ENCODE data around the gene TUBA3E. TPM values are rescaled to one million over a fixed set of nuclear protein-coding genes. Genes with fewer than 3 reads are reported as not detected.
"Not testable (repeated sequence)": the region's sequence is repeated elsewhere in the genome, so short reads cannot be mapped to it uniquely, and the experiment has no call there.

The TUBA3E gene
- total RNA-seq, 4 donors from 2014 or later = not detected

DNA sequence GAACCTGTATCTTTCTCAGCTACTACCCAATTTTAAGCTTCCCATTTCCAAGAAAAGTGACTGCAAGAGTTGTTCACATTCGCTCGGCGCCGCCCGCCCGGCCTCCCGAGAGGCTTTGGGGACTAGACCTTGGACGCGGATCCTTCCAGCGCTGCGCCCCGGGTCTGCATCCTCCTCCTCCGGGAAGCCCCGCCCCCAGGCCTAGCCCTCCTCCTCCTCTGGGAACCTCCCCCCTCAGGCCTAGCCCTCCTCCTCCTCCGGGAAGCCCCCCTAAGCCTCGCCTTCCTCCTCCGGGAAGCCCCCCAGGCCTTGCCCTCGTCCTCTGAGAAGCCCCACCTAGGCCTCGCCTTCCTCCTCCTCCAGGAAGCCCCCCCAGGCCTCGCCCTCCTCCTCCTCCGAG, 29.8 kb upstream of the TUBA3E start:
- DNase-seq (ENCODE audit: low spot score); ATAC-seq (ENCODE audit: low FRiP score): not testable (repeated sequence)

DNA sequence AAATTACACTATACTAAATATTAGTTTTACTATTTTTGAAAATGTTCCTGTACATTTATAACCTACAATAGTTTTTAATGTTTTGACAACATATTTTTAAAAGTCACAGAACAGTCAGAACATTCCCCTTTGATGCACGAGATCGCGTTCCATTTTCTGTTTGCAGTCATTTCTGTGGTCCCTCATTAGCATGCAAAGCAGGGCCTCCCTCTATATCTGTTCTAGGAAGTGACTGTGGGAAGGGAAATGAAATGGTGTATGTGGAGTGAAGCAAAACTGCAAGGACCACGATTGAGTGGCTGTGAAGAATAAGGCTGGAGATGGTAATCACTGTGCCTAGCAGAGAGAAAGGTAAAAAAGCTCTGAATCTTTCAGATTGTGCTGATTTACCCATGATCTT, 24.3 kb upstream of the TUBA3E start:
- ATAC-seq (ENCODE audit: low FRiP score); DNase-seq (ENCODE audit: low spot score): not testable (repeated sequence)

- DNase-seq (ENCODE audit: low spot score); ATAC-seq (ENCODE audit: low FRiP score): not testable (repeated sequence)
Measured at GRCh38 chr2:130220505-130220904, 22.3 kb upstream of the TUBA3E start.

DNA sequence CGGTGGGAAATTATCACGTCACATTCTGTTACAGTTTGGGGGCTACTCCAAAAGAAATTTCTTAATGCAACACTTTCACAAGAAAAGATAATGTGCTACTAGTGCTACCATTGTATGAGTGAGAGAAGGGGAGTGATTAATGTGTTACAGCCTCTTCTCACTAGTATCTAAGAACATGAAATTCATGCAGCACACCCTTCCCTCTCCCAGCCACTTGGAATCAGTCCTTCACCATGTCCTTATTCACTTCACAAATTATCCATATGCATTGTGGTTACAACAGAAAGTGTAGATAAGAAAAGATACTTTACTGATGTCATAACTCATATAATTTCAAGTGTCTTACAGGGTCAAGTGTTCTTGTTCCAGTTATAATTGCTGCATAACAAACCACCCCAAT, 20.9 kb upstream of the TUBA3E start:
- DNase-seq (ENCODE audit: low spot score); ATAC-seq (ENCODE audit: low FRiP score): not testable (repeated sequence)

DNA sequence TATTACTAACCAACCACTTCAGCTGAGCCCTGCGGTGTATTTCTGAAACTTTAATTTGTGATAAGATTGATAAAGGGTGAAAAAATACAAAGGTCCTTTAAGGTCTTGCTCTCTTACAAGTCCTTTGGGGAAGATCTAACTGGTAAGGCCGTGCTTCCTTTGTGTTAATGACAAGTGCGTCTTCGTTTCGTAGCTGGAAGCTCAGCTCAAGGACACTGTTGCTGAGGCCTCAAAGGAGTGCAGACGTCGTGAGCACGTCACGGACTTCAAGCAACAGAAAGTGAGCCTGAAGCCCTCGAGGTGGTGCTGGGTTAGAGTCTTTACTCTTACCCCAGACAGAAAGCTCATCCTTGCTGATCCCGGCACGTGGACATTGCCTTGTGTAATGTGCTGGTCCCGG, 8.8 kb upstream of the TUBA3E start:
- DNase-seq (ENCODE audit: low spot score); ATAC-seq (ENCODE audit: low FRiP score): not testable (repeated sequence)

DNA sequence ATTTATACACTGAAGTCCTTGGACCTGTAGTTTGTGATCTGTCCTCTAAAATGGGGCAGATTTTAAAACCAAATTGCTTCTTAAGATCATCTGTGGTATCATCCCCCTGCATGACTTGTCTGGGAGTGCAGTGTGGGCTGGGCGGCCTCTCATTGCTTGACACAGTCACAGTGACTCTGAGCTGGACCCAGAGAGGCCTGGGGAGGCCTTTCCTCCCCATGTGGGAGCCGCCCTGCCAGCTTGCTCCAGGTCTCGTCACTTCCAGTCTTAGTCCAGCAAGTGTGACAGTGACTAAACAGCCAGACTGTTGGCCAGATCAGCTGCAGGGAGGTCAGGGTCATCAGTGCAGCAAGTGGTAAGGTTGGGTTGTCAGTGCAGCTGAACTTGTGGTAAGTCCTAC, 4.9 kb upstream of the TUBA3E start:
- not testable (repeated sequence) for ATAC-seq (ENCODE audit: low FRiP score); DNase-seq (ENCODE audit: low spot score)

- not testable (repeated sequence) for DNase-seq (ENCODE audit: low spot score); ATAC-seq (ENCODE audit: low FRiP score)
Measured at GRCh38 chr2:130202518-130202917, 4.3 kb upstream of the TUBA3E start.

DNA sequence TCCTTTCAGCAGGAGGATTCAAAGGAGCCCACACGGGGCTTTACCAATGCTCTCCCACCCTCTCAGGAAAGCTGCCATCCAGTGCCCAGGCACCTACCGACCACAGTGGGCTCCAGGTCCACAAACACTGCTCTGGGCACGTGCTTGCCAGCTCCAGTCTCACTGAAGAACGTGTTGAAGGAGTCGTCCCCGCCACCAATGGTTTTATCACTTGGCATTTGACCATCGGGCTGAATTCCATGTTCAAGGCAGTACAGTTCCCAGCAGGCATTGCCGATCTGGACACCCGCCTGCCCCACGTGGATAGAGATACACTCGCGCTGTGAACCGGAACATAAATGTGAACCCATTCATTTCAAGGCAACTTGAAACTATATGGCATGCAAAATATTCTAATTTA, 2.2 kb downstream of the TUBA3E start:
- not testable (repeated sequence) for ATAC-seq (ENCODE audit: low FRiP score); DNase-seq (ENCODE audit: low spot score)

- not testable (repeated sequence) for DNase-seq (ENCODE audit: low spot score); ATAC-seq (ENCODE audit: low FRiP score)
Measured at GRCh38 chr2:130195089-130195635, 3.1 kb downstream of the TUBA3E start.

DNA sequence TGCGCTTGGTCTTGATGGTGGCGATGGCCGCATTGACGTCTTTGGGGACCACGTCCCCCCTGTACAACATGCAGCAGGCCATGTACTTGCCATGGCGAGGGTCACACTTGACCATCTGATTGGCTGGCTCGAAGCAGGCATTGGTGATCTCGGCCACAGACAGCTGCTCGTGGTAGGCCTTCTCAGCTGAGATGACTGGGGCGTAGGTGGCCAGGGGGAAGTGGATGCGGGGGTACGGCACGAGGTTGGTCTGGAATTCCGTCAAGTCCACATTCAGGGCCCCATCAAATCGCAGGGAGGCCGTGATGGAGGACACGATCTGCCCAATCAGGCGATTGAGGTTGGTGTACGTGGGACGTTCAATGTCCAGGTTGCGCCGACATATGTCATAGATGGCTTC, 4.4 kb downstream of the TUBA3E start:
- not testable (repeated sequence) for ATAC-seq (ENCODE audit: low FRiP score); DNase-seq (ENCODE audit: low spot score)

DNA sequence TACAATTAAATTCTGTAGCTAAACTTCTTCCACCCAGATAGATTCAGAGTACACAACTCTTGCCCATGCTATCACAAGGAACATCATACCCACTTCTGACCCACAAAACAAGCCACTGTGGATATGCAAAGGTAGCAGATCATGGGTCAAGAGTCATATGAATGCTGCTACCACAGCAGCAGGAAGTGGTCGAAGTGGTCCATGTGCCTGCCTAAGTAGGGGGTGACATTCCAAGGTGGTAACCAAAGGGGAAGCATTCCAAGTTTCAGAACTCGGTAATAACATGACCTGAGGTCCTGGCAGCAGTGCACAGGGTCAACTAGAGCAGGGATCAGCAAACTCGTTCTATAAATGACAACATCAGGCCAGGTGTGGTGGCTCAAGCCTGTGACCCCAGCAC, 5.8 kb downstream of the TUBA3E start:
- not testable (repeated sequence) for ATAC-seq (ENCODE audit: low FRiP score); DNase-seq (ENCODE audit: low spot score)

- not testable (repeated sequence) for DNase-seq (ENCODE audit: low spot score)
Measured at GRCh38 chr2:130191319-130191718, 6.9 kb downstream of the TUBA3E start.

GRCh38 chr2:130190237-130190636, 8.0 kb downstream of the TUBA3E start:
- DNase-seq (ENCODE audit: low spot score) (no peak), ATAC-seq (ENCODE audit: low FRiP score) (no peak)
- TF ChIP-seq, protein P1, sequence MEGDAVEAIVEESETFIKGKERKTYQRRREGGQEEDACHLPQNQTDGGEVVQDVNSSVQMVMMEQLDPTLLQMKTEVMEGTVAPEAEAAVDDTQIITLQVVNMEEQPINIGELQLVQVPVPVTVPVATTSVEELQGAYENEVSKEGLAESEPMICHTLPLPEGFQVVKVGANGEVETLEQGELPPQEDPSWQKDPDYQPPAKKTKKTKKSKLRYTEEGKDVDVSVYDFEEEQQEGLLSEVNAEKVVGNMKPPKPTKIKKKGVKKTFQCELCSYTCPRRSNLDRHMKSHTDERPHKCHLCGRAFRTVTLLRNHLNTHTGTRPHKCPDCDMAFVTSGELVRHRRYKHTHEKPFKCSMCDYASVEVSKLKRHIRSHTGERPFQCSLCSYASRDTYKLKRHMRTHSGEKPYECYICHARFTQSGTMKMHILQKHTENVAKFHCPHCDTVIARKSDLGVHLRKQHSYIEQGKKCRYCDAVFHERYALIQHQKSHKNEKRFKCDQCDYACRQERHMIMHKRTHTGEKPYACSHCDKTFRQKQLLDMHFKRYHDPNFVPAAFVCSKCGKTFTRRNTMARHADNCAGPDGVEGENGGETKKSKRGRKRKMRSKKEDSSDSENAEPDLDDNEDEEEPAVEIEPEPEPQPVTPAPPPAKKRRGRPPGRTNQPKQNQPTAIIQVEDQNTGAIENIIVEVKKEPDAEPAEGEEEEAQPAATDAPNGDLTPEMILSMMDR (IDR thresholded peaks at IDR 0.05) = no peak

More at GRCh38 chr2:130191319-130191718, 6.9 kb downstream of the TUBA3E start:
- not testable (repeated sequence) for ATAC-seq (ENCODE audit: low FRiP score)

DNA sequence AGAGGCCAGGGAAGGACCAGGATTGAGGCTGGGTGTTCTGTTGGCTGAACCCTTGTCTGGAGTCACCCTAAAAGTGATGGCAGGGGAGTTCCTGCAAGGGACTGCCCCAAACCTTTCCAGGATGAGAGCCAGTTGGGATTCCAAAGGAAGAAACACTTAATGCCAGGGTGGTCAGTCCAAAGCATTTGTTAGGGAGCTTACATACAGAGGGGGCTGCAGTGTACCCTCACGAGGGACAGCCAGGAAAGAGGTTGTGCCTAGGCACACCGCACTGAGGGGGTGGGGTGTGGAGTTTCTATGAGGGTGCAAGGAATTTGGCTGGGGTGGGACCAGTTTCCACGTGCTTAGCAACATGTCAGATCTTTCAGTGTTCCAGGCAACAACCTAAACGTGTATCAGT, 9.3 kb downstream of the TUBA3E start:
- not testable (repeated sequence) for ATAC-seq (ENCODE audit: low FRiP score); DNase-seq (ENCODE audit: low spot score)

DNA sequence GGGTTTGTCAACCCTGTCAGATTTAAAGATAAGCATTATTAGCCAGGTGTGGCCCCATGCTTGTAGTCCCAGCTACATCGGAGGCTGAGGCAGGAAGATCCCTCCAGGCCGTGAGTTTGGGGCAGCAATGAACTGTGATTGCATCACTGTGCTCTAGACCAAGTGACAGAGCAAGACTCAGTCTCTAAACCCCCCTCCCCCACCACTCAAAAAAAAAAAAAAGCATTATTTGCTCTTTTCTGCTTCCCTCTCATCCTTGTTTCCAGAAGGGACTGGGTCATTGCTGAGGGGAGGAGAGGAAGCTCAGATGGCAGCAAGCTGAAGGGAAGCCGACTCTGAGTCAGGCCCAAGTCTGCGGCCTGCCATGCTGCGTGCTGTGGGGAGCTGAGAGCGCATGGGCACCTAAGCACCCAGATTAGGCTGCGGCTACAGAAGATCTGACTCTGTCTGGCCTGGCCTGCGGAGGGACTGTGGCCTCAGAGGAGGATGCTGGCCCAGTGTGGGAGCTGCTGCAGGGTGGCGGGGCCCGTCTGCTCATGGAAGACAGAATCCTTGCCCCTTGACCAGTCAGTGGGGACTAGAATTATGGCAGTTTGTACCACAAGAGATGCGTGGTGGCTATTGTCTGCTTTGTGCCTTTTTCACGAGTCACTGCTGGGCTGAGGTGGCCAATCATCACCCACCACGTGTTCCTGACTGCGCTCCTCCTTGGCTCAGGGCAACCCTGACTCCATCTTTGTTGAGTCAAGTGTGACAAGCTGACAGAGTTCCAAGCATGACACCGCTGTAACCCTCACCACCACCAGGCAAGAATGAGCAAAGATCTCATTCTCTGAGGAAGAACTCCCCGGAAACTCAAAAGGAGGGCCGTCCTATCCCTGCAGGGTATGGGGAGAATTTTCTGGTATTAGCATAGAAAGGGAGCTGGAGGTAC, 10.1 kb downstream of the TUBA3E start:
- ATAC-seq (ENCODE audit: low FRiP score); DNase-seq (ENCODE audit: low spot score): not testable (repeated sequence)

Measured in omental fat pad (tissue), 4 donors.